Tibial nerve (tissue), 3 donors: ENCODE data around the gene TNIK.

ENCODE experiments used
- EP300 ChIP-seq, 2 donors: sonication (generic); formaldehyde crosslinking; IDR thresholded peaks; one replicate each; pipeline ENCODE4 v1.6.1; 2017; ENCODE audit warnings: antibody characterized with exemption in 2 of 2, mild to moderate bottlenecking in 1 of 2
- POLR2A ChIP-seq, 2 donors: fragments of 450-650 bp; IDR thresholded peaks; one replicate each; pipeline ENCODE4 v1.6.1; 2017; ENCODE audit warnings: antibody characterized with exemption in 2 of 2, mild to moderate bottlenecking in 2 of 2, moderate library complexity in 2 of 2

DNA sequence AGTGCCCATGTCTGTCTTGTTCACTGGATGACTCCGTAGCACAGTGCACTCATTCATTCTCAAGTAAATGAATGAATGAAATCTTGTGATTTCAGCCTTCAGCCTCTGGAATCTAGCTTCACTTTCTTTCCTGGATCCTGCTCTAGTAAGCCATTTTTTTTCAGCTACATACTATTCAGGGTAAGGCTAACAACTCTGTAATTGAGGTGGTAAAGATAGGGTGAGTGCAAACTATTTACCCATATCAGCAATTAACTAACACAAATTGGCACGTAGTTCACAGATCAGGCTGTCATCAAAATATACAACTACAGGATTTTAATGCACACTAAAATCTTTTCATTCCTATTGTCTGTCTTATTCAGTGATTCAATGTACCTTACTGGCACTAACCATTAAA, 238.6 kb downstream of the TNIK start:
- TF ChIP-seq EP300 (IDR thresholded peaks at IDR 0.05): no peak
- no peak for TF ChIP-seq POLR2A (IDR thresholded peaks at IDR 0.05)
